Vein endothelial cell (primary cell): Measurements from ENCODE around the gene NIPAL4. TPM values are rescaled to one million over a fixed set of nuclear protein-coding genes. Genes with fewer than 3 reads are reported as not detected.

Experiments used
- total RNA-seq: library from RNA; depleted of rRNA; stranded (reverse); fragments of >200 nt; gene quantifications from 2 replicates; pipeline ENCODE4 v1.2.3, GENCODE V29; 2012

The NIPAL4 gene
- not detected in 2 replicates for total RNA-seq

DNA sequence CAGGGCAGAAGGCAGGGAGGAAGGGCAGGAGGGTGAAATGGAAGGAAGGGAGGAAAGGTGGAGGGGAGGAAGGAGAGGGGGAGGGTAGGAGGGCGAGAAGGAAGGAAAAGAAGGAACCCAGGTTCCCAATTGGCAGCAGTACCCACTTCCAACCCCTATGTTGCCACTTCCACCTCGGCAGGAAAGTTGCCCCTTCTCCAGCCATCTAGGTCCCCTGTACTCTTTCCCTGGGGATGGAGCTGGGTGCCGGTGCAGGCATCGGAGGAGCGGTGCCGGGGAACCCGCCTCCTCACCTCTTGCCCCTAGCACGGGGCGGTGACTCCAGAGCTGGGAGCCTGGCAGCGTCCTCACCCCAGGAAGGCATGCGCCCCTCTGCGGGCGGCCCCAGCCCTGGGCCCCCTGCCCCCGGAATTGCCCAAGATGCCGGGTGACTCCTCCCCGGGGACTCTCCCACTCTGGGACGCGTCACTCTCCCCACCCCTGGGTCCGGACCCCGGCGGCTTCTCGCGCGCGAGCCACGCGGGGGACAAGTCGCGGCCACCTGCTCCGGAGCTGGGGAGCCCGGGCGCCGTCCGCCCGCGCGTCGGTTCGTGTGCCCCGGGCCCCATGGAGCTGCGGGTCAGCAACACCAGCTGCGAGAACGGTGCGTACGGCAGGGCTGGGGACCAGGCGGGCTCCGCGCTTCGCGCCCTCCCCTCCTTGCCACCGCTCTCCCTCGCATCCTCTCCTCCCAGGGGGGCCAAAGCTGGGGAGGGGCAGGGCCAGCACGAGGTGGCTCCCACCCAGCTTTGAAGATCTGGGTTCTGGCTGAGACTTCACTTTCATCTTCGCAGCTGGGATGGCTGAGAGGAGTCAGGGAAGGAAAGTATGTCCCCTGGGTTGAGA lies at the start of gene NIPAL4:
NIPAL4 (plus strand) TSS at position 499 of the 885 bp plus-strand sequence; CDS start at position 607, 108 bp downstream.

Other genes with a start within 250 kb of the NIPAL4 start
- gene CYFIP2, start 194.1 kb upstream of the NIPAL4 start, total RNA-seq: 21.6 and 29.7 TPM in 2 replicates
- 35.9 and 60.1 TPM in 2 replicates for gene ADAM19, start 115.6 kb downstream of the NIPAL4 start, total RNA-seq
- gene SOX30, start 192.2 kb downstream of the NIPAL4 start, total RNA-seq: not detected in 2 replicates
- gene C5orf52, start 211.3 kb downstream of the NIPAL4 start, total RNA-seq: not detected in 2 replicates